HL-60/S4 treated with retinoic acid at 250 ng/mL for 4 days and 3 days (cell line): ENCODE results near the gene HAGHL.

Experiments
- in situ Hi-C: fragments of 300-500 bp; cut with MboI; formaldehyde crosslinking; loops from 2 replicates; pipeline ENCODE4 v1.7.0; 2022; ENCODE audit warnings: low sequenced_read_pairs

The HAGHL gene, protein sequence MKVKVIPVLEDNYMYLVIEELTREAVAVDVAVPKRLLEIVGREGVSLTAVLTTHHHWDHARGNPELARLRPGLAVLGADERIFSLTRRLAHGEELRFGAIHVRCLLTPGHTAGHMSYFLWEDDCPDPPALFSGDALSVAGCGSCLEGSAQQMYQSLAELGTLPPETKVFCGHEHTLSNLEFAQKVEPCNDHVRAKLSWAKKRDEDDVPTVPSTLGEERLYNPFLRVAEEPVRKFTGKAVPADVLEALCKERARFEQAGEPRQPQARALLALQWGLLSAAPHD

DNA sequence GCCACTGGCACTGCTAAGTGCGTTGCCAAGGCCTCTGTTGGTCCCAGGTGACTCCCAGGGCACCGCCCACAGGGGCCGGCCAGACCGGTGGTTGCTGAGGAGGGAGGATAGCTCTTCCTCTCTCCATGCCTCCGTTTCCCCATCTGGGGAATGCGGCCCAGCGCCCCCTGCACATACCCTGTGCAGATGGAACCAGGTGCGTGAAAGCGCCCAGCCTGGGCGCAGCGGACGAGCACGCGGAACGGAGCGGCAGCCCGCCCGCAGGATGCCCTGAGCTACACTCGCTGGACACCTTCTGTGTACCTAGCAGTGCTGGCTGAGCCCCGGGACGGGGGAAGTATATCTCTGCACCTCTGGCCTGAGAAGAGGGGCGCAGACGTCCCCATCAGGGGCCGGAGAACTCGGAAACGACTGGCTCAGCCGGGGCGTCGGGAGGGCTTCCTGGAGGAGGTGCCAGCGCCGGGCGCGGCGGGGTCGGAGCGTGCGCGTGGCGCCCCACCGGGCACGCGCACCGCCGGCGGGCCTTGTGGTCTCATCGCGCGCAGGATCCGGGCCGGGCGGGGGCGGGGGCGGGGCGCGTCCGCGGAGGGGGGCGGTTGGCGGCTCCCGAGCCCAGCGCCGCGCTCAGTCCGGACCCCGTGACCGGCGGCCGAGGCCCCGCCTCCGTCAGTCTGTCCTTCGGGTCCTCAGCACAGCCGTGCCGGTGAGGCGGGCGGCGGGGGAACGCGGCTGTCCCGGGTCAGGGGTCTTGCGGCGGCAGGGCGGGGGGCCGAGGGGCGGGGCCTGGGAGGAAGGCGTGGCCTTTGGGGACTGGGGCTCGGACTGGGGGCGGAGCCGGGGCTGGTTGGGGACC lies at the start of gene HAGHL, which contains the start of gene CCDC78:
Gene HAGHL, plus strand, starts transcription at position 669 of the 853 bp plus-strand sequence. CDS start 404 bp downstream, outside the sequence.
Gene CCDC78, minus strand, starts transcription at position 6 of the 853 bp plus-strand sequence. CDS start 76 bp downstream, outside the sequence.
- in situ Hi-C loops = no loop called here

DNA sequence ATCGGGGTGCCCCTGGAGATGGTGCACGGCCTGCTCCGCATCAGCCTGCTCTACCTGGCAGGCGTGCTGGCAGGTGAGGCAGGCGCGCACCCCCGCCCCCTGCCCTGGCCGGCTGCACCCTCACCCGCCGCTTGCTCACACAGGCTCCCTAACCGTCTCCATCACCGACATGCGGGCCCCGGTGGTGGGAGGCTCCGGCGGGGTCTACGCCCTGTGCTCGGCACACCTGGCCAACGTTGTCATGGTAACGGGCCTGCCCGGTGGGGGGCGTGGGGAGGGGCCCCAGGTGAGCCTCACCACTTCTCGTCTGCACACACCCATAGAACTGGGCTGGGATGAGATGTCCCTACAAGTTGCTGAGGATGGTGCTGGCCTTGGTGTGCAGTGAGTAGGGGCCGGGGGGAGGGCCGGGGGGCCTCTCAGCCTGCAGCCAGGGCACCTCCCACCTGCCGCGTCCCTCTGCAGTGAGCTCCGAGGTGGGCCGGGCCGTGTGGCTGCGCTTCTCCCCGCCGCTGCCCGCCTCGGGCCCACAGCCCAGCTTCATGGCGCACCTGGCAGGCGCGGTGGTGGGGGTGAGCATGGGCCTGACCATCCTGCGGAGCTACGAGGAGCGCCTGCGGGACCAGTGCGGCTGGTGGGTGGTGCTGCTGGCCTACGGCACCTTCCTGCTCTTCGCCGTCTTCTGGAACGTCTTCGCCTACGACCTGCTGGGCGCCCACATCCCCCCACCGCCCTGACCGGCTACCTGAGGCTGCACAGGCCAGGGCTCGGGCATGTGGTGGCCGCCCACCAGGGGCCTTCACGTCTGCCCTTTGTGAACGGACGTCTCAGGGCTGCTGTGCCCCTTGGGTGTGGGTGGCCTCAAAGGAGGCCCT lies 49.4 kb upstream of the HAGHL start:
- in situ Hi-C loops = no loop called here

DNA sequence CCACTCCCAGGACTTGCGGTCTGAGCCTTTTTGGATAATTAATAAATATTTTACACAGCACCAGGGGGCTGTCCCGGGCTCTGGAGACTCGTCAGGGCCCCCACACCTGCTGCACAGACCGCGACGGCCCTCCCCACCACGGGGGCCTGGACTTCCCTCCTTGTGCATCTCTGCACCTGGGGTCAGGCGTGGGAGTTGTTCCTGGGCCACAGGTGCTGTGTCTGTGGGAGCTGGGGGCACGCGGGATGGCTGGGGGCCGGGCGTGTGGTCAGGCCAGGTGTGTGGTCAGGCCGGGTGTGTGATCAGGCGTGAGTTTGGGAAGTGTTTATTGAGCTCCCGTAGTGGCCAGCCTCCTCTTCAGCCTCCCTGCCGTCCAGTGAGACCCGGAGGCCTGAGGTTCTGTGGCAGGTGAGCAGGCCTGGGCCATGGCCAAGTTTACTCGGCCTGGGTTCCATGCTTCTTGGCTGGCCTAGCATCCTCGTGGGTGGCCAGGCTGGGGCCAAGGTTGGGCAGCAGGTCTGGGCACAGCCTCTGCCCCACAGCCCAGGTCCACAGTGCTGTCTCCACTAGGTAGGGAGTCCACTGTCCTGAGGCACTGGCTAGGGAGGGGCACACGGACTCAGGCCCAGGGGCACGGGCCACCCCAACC lies 48.6 kb upstream of the HAGHL start:
- in situ Hi-C loops = no loop called here

DNA sequence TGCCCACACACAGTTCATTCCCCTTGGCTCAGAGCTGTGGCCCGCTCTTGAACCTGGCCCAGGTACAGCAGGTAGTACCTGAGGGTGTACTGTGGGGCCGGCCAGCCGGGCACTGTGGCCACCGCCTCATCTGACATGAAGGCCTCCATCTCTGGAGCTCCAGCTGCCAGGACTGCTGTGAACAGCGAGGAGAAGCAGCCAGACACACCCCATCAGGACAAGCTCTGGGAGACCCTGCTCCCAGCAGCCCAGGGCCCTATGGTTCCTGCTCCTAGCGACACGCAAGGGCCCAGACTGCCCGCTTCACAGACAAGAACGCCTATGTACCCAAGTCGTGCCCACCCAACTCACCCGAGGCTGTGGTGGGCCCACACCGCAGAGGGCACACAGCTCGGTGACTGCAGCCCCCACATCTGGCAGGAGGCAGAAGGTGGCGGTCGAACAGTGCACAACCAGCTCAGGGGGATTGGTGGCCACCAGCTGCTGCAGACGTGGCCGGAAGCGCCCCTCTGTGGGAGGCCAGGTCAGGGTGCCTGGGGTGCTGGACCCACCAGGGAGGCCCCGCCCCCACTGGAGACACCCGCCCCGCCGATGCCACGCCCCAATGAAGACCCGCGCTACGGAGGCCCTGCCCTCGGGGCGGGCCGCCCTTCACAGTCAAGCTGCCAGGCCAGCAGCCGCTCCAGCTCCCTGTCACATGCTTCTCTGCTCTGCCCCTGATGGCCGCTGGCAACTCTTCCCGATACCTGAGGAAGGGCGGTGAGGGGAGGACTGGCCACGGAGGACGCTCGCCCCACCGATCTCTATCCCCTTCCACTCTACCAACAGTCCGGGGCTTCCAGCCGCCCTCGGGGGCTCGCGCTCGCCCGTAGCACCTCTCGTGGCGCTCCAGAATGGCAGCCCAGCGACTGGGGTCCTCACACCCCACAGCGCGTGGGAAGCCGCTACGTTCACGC lies 47.8 kb upstream of the HAGHL start:
- in situ Hi-C loops = no loop called here

DNA sequence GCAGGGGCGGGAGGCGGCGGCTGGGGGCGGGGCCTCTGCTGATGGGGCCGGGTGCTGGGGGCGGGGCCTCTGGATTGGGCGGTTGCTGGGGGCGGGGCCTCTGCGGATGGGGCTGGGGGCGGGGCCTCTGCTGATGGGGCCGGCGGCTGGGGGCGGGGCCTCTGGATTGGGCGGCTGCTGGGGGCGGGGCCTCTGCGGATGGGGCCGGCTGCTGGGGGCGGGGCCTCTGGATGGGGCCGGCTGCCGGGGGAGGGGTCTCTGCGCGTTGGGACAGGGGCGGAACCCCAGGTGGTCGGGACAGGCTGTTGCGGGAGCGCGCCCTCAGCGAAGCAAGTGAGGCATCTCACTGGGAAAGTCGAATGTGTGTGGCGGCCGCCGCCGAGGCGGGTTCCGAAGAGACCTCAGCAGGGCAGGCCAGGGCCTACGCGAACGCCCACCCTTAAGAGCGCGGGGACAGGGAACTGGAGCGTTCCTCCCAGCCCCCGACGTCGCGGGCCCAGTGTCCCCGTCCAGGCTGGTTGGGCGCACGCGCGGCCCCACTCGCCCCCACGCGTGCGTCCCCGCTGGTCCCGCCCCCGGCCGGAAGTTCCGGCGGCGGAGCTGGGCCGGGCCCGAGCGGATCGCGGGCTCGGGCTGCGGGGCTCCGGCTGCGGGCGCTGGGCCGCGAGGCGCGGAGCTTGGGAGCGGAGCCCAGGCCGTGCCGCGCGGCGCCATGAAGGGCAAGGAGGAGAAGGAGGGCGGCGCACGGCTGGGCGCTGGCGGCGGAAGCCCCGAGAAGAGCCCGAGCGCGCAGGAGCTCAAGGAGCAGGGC lies 46.9 kb upstream of the HAGHL start, which contains the start of gene STUB1:
Gene STUB1, plus strand, starts transcription at position 597 of the 811 bp plus-strand sequence. Its CDS starts 116 bp downstream, at position 713.
- in situ Hi-C loops = no loop called here

DNA sequence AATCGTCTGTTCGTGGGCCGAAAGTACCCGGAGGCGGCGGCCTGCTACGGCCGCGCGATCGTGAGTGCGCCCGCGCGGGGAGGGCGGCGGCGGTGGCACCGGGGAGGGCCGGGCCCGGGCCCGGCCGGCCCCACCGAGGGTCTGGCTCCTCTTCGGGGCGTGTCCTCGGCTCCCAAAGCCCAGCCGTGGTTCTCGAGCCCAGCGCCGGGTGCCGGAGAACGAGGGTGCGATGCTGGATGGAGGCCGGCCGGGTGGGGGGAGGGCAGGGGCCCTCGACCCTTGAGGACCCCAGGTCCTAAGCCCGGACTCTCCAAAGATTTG lies 46.3 kb upstream of the HAGHL start:
- in situ Hi-C loops = no loop called here

DNA sequence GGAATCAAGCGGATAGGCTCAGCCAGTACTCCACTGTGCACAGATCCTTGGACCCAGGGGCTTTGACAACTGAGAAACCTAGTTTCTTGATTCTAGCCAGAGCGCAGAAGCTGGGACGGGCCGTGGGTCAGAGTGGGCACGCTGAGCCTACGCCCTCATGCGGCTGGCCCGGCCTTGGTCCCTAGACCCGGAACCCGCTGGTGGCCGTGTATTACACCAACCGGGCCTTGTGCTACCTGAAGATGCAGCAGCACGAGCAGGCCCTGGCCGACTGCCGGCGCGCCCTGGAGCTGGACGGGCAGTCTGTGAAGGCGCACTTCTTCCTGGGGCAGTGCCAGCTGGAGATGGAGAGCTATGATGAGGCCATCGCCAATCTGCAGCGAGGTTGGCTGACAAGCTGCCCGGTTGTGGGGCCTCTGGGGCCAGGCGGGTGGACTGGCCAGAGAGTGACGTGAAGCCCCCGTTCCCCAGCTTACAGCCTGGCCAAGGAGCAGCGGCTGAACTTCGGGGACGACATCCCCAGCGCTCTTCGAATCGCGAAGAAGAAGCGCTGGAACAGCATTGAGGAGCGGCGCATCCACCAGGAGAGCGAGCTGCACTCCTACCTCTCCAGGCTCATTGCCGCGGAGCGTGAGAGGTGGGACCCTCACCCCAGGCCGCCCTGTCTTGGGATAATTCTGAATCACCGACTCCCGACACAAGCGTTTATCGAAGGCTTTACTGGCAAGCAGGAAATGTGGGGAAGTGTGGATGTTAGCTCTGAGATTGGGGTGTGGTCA lies 45.8 kb upstream of the HAGHL start:
- in situ Hi-C loops = no loop called here

DNA sequence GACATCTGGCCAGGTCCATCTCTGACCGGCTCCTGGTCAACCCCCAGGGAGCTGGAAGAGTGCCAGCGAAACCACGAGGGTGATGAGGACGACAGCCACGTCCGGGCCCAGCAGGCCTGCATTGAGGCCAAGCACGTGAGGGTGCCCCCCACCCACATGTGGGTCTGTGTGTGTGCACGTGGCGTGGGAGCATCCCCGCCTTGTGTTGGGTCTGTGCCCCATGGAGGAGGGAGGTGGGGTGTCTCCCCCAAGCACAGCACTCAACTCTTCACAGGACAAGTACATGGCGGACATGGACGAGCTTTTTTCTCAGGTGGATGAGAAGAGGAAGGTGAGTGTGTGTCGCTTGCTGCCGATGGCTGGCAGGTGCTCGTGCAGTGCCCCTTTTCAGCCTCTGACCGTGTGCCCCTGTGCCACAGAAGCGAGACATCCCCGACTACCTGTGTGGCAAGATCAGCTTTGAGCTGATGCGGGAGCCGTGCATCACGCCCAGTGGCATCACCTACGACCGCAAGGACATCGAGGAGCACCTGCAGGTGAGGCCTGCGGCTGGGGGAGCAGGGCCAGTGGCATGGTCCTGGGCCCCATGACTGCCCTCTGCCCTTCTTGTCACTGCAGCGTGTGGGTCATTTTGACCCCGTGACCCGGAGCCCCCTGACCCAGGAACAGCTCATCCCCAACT lies 45.0 kb upstream of the HAGHL start:
- in situ Hi-C loops = no loop called here

DNA sequence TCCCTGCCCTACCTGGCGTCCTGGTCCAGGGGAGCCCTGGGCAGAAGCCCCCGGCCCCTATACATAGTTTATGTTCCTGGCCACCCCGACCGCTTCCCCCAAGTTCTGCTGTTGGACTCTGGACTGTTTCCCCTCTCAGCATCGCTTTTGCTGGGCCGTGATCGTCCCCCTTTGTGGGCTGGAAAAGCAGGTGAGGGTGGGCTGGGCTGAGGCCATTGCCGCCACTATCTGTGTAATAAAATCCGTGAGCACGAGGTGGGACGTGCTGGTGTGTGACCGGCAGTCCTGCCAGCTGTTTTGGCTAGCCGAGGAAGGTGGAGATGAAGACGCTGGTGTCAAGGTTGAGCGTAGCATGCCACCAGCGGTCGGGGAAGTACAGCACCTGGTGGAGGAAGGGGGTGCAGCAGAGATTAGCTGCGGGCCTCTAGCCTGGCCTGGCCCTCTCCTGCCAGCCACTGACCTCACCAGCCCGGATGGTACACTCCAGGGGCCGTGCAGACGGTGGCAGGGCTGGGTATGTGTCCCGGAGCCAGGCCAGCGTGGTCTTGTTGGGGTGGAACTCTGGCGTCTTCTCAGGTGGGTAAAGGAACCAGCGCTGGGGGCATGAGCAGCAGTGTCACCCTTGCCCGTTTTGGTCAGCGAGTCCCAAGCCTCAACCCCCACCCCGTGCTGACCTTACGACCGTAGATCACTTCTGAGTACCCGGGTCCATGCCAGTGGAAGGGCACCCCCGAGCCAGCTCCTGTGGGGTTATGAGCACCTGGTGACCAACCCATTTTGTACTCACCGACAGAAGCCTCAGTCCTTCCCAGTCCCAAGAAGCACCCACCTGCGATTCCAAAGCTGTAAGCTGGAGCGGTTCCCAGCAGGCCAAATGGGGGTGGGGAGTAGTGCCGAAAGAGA lies 44.2 kb upstream of the HAGHL start:
- in situ Hi-C loops = no loop called here

DNA sequence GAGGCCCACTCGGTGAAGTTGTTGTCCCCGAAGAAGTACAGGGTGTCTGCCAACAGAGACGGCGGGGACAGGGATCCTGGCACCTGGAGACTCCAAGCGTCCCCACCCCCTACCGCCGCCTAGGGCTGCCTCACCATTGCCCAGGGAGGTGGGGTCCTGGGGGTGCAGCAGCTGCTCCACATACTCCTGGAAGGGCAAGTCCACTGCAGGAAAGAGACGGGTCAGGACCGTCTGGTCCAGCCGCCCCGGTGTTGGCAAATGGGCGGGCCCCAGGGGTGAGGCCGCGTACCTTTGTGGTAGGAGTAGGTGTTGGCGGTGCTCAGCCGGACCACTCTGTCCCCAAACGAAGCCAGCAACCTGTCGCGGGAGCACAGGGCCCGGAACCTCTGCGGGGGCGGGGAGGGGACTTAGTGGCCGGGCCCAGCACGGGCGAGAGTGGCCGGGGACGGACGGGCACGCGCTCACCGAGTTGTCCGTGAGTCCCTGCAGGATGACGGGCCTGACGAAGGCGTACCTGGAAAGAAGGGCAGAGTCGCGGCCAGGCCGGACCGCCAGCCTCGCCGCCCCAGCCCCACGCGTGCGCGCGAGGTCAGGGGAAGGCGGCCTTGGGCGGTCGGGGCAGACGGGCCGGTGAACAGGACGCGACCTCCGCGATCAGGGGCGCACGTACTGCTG lies 43.4 kb upstream of the HAGHL start:
- in situ Hi-C loops = no loop called here

DNA sequence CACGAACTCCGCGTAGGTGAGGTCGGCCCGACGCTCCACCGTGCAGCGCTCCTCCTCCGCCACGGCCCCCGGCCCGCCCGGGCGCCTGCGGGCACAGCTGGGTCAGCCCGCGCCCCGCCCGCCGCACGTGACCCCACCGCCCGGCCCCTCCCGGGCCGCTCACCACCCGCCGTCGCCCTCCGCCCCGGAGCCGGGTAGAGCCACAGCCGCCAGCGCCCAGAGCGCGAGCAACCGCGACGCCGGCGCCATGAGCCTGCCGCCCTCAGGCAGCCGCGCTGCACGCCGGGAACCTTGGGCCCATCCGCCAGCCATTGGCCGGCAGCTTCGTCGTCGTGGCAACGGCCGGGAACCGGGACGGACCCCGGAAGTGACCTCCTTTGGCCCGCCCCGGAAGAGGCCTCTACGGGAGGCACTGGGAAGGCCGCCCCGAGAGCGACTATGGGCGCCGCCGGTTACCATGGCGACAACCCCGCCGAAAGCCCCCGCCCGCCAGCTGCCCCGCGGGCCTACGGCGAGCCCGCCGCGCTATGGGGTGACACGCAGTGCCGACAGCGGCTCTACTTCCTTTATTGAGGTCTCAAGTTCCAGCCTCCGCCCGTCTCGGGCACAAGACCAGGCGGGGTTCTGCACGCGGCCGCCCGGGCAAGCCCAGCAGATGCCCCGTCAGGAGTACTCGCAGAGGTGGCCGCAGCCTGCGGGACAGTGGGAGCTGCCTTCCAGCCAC lies 42.7 kb upstream of the HAGHL start, which contains the start of gene JMJD8:
Gene JMJD8, minus strand, starts transcription at position 264 of the 724 bp plus-strand sequence. Its CDS starts 15 bp downstream, at position 249.
- in situ Hi-C loops = no loop called here

DNA sequence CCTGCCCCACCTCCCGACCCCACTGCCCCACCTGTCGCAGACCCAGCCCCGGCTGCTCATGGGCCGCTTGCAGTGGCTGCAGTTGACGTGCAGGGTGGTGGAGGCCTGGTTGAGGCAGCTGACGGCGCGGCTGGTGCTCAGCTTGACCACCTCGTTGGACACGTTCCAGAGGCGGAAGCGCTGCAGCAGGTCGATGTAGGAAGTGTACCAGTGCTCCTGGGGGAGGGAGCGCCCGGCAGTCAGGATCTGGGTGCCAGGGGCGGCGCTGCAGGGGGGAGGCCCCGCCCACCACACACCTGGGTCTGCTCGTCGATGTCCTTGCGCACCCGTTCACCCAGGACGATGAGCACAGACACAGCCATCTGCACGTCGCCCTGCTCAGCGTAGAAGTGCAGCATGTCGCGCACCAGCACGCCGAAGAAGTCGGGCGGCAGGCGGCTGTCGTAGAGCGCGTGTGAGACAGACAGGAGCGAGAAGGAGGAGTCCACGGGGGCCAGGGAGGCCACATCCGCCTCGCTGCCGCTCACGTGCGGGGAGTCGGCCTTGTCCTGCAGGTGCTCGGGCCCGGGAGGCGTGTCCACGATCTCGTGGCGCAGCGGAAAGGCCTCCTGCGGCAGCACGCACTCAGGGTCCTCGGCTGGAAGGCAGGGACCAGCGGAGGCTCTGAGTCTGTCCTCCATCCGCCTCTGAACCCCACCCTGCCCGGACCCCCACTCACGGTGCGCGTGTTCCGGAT lies 41.8 kb upstream of the HAGHL start:
- in situ Hi-C loops = no loop called here

DNA sequence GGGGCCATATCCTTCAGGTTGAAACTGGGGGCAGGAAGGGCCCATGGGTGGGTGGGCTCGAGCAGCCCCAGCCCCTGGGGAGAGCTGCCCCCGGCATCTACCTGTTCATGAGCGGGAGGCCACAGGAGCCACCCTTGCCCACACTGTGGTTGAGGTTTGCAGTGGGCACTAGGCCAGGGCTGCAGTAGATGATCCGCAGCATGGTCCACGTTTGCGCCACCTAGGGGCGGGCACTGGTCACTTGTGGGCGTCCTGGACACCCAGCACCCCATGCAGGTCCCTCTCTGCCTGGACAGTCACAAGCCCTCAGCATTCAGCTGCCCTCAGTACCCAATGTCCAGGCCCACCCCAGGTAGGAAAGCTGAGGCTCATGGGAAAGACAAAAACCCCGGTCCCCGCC lies 40.9 kb upstream of the HAGHL start:
- in situ Hi-C loops = no loop called here
